GM12891 (cell line): Measurements from ENCODE around the gene HOXC9.

Experiments used
- POLR2A ChIP-seq: IDR thresholded peaks from 2 replicates; pipeline ENCODE4 v1.6.1; 2011; ENCODE audit warnings: low read depth, low read length, control low read depth
- POLR2AphosphoS5 ChIP-seq: IDR thresholded peaks from 2 replicates; pipeline ENCODE4 v1.6.1; 2011; ENCODE audit warnings: low read depth, low read length, control low read depth
- SPI1 ChIP-seq: IDR thresholded peaks from 2 replicates; pipeline ENCODE4 v1.6.1; 2011; ENCODE audit warnings: low read depth, low read length, control low read depth
- TAF1 ChIP-seq: IDR thresholded peaks from 2 replicates; pipeline ENCODE4 v1.6.1; 2011; ENCODE audit warnings: low read depth, low read length, control low read depth

DNA sequence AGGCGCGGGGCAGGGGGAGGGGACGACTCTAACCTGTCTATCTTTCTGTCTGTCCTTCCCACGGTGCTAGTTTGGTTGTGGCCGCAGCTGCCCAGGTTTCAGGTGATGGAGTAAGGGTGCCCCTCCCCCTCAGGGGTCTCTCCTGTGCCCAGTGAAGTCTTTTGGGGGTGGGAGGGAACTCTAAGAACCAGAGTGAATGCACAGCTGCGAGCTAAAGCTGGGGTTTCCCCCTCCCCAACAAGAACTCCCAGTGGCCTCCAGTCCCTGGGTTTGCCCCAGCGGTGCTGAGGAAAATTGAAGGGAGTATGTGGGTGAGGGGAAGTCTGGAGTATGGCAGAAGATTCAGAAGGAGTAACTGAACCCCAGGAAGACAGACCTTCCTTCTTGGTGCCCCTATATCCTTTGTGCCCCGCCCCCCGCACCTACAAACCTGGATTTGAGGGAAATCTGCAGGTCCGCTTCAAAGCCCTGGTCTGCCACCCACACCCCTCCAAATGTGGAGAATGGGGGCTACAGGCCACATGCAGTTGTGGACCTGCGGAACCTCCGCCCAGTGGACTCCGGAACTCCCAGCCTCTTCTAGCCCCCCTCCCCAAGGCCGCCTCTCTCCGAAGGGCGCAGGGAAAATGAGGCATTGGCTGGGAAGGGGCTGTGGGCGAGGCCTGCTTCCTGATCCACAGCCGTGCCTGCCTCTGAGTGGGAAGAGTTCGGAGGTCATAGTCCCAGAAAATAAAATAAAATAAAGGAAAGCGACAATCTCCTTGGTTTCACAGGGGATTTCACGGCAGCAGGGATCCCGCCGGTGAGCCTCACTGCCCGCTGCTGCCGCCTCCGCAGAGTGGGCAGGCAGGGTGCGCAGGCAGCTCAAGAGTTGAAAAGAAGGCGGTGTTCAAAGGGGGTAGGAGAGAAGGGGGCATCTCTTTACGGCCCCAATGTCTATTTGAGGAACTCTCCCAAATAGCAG lies 3.4 kb upstream of the HOXC9 start:
- no peak for TF ChIP-seq TAF1
- no peak for TF ChIP-seq POLR2A
- TF ChIP-seq POLR2AphosphoS5, result no peak
- no peak for TF ChIP-seq SPI1
